ENCODE results near the gene SFSWAP. TPM values are rescaled to one million over a fixed set of nuclear protein-coding genes. Genes with fewer than 3 reads are reported as not detected.

SFSWAP gene
- total and polyA plus RNA-seq, 10 donors: 19.5 to 74.4 (median 58.8) TPM

DNA sequence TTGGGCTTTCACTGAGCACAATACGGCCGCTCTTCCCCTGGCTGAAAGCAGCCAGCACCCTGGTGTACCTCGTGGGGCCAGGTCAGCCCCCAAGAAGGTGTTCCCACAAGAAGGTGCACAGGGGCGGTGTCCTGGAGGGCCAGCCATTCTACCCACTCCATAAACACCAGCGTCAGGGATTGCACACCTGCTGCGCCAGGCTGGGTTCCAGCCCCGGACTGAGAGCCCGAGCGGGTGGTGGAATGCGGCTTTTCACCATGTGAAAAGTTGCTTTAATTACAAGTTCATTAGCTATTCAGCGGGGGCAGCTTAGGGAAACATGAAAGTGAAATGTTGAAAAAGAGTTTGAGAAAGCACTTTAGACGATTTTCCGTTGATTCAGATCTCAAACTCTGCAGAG lies 99.8 kb downstream of the SFSWAP start:
- no peak overlapping the region for H3K27ac ChIP-seq
- peaks cover 0 to 20% (median 14%) of the 10 kb centered on the region in 8 donors for H3K9me3 ChIP-seq
- H3K36me3 ChIP-seq: no peaks in the 10 kb centered on the region
- 74 to 81% (median 75%) methylated on average over 13 of the region's 13 CpGs for WGBS, 5 donors
- DNase-seq: no peak
- no peak for TF ChIP-seq CTCF (IDR thresholded peaks at IDR 0.05 in 8 of 11, conservative IDR thresholded peaks at IDR 0.05 in 3 of 11)
- no peak for TF ChIP-seq POLR2A (IDR thresholded peaks at IDR 0.05)
- no peak for TF ChIP-seq POLR2AphosphoS5 (IDR thresholded peaks at IDR 0.05)
- no peaks in the 10 kb centered on the region for H3K27me3 ChIP-seq (replicated peaks in 1 of 7)
- H3K4me1 ChIP-seq: no peaks in the 10 kb centered on the region
- no peak overlapping the region for H3K4me3 ChIP-seq
- intact Hi-C loops (cut with DNase I; ENCODE audit: low total_unique reads): no loop called here

GRCh38 chr12:131815131-131815530 lies 104.2 kb downstream of the SFSWAP start:
- H3K4me3 ChIP-seq: no peak overlapping the region
- H3K27ac ChIP-seq: no peak overlapping the region
- 83 to 90% (median 84%) methylated on average over 7 of the region's 7 CpGs for WGBS, 5 donors
- TF ChIP-seq POLR2AphosphoS5 (IDR thresholded peaks at IDR 0.05) (no peak), CTCF (IDR thresholded peaks at IDR 0.05 in 8 of 11, conservative IDR thresholded peaks at IDR 0.05 in 3 of 11) (no peak), POLR2A (IDR thresholded peaks at IDR 0.05) (no peak)
- DNase-seq: no peak
- H3K27me3 ChIP-seq (replicated peaks in 1 of 7): no peaks in the 10 kb centered on the region
- peaks cover 0 to 19% (median 14%) of the 10 kb centered on the region in 8 donors for H3K9me3 ChIP-seq
- H3K4me1 ChIP-seq: peaks cover 0 to 16% (median 3%) of the 10 kb centered on the region in 6 donors
- intact Hi-C loops (cut with DNase I; ENCODE audit: low total_unique reads): no loop called here
- no peaks in the 10 kb centered on the region for H3K36me3 ChIP-seq

DNA sequence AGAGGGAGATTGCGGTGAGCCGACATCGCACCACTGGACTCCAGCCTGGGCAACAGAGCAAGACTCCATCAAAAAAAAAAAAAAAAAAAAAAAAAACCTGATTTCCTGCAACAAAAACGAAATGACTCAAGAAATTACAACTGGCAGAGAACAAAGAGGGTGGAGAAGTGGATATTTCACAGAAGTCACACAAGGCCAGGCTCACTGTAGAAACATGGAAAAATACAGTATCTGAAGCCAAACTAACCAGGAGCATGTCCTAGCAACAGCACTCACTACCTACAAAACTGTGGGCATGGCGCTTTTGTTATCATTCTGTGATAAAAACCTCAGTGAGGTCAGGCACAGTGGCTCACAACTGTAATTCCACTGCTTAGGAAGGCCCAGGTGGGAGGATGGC lies 105.6 kb downstream of the SFSWAP start:
- TF ChIP-seq CTCF (IDR thresholded peaks at IDR 0.05 in 8 of 11, conservative IDR thresholded peaks at IDR 0.05 in 3 of 11) (no peak), POLR2AphosphoS5 (IDR thresholded peaks at IDR 0.05) (no peak), POLR2A (IDR thresholded peaks at IDR 0.05) (no peak)
- H3K9me3 ChIP-seq: peaks cover 0 to 19% (median 14%) of the 10 kb centered on the region in 8 donors
- DNase-seq: no peak
- WGBS, 5 donors: 67 to 87% (median 77%) methylated on average over 5 of the region's 5 CpGs
- no peak overlapping the region for H3K4me3 ChIP-seq
- H3K36me3 ChIP-seq: no peaks in the 10 kb centered on the region
- peaks cover 0 to 20% (median 5%) of the 10 kb centered on the region in 6 donors for H3K4me1 ChIP-seq
- intact Hi-C loops (cut with DNase I; ENCODE audit: low total_unique reads): no loop called here
- H3K27ac ChIP-seq: no peak overlapping the region
- no peaks in the 10 kb centered on the region for H3K27me3 ChIP-seq (replicated peaks in 1 of 7)

DNA sequence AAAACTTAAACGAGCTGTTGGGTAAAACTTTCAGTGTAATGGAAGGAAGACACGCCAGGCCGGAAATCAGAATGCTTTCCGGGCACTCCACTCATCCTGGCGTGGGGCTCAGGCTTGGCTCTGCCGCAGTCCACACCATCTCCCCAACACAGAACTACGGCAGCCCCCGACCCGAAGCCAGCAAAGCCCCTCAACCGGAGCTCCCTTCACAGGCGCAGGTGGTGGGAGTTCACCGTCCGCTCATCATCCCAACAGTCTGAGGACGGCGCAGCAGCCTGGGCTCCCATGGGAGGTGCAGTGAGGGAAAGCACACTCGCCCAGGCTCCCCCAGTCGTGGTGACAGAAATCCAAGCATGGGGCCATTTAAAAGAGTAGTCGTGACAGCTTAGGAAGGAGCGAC lies 106.4 kb downstream of the SFSWAP start:
- Histone ChIP-seq H3K9me3 (peaks cover 0 to 19% (median 14%) of the 10 kb centered on the region in 8 donors), H3K27ac (no peak overlapping the region), H3K27me3 (replicated peaks in 1 of 7) (no peaks in the 10 kb centered on the region), H3K4me1 (peaks cover 0 to 22% (median 6%) of the 10 kb centered on the region in 6 donors), H3K36me3 (no peaks in the 10 kb centered on the region), H3K4me3 (no peak overlapping the region)
- 89 to 96% (median 91%) methylated on average over 19 of the region's 19 CpGs for WGBS, 5 donors
- no peak for TF ChIP-seq POLR2AphosphoS5 (IDR thresholded peaks at IDR 0.05)
- TF ChIP-seq CTCF (IDR thresholded peaks at IDR 0.05 in 8 of 11, conservative IDR thresholded peaks at IDR 0.05 in 3 of 11): no peak
- no peak for TF ChIP-seq POLR2A (IDR thresholded peaks at IDR 0.05)
- no peak for DNase-seq
- intact Hi-C loops (cut with DNase I; ENCODE audit: low total_unique reads): no loop called here

Measured in spleen (tissue), 11 donors.